HG03039 (cell line): ENCODE data around the gene MLC1.

Experiments used
- ATAC-seq: cut with Tn5 transposase; IDR thresholded peaks from one replicate; pipeline ENCODE4 v1.9.1; 2021; ENCODE audit warnings: mild to moderate bottlenecking, moderate library complexity; ENCODE audit not compliant: unreplicated experiment

Gene MLC1

GRCh38 chr22:50016988-50017700, 68.1 kb downstream of the MLC1 start:
- ATAC-seq: no peak

DNA sequence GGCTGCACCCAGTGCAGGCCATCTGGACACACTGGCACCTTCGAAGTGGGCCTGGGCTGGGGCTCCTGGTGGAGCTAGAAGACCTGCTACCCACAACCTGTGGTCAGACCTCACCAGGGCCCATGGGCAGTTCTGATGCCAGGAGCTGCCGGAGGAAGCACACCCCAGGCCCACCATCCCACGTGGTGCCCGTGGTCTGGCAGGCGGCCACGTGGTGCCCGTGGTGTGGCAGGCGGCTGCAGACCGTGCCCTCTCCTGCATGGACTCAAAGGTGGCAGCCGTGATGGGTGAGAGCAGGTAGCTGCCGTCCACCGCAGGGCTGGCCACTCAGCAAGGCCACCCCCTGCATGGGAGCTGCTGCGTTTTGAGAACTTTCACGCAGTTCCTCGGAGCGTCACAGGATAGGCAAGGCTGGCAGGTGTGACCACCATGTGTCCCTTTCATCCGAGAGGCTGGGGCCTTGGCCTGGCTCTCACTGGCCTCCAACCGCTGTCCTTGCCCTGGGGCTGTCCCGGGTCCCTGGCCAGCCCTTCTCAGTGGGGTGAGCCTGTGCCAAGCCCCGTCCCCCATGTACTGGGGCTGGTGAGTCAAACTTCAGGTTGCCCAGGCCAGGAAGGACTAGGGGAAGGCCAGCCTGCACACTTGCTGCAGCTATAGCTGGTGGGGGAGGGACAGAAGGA, 68.8 kb downstream of the MLC1 start:
- no peak for ATAC-seq

GRCh38 chr22:50015451-50016307, 69.5 kb downstream of the MLC1 start:
- no peak for ATAC-seq

DNA sequence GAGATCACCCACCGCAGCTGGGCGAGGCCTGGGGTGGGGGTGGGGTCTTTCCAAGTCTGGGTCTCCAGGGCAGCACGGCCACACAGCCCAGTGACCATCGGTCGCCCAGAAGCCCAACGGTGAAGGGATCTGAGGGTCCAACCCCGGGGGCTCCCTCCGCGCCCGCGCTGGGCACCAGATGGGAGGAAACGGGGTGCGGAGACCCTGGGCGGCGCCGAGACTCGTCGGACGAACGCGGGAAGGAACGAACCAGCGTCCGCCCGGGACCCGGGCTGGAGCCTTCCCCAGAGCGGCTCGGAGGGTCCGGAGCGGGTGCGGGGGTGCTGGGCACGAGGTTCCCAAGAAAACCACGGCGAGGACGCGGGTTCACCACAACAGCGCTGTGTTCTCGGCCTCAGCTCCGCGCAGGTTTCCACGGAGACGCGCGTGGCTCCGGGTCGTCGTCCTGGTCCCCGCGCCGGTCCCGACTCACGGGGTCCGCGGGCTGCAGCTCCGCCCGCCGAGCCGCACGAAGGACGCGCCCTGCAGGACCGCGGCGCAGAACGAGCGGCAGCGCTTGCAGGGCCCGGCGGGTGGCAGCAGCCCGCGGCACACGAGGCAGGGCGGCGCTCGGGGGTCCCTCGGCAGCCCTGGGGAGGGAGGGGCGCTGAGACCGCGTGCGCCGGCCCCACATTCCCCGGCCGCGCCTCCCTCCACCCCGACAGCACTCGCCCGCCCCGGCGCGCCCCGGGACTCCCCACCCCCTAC, 70.4 kb downstream of the MLC1 start:
- ATAC-seq: no peak

GRCh38 chr22:50014053-50014501, 71.1 kb downstream of the MLC1 start:
- no peak for ATAC-seq

DNA sequence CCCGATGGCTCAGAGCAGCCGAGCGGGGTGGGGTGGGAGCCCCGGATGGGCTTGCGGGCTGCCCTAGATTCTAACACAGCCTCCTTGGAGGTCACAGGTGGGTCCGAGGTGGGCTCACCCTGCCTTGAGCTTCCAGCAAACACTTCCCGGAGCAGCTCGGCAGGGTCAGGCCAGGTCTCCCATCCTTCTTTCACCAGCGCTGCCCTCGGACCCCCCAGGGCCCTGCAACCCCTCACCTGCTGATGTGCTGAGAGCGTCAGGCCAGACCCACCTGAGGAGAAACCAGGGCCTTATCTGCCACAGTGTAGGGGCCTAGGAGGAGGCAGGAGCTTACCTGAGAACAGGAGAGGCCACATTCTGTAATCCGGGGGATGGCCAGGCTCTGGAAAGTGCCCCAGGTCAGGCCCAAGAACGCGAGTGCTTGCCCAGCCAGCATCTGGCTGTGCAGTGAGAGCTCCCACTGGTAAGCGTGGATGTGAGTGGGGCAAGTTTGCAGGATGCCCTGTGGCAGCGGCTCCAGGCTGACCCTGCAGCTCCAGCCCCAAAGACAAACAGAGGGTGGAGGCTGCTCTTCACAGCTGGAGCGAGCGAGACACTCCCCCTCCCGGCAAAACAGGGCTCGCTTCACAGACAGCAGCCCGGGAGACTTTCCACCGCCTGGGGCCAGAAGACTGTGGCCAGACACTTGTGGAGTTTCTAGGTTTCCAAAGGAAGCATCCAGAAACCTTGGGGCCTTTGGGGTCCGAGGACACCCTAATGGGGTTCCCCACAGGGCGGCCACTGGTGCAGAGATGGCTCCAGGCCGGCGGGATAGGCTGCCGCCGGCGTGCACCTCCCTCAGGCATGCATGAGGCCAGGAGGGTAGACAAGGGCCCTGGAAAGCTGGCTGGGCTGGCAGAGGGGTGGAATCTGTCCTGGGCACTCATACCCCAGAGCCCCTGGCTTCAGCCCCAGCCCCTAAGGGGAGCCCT, 72.7 kb downstream of the MLC1 start, which contains the start of gene IL17REL:
Gene IL17REL (minus strand): TSS at position 555 of the 971 bp plus-strand sequence. CDS start 119 bp downstream, at position 436.
- ATAC-seq: no peak

DNA sequence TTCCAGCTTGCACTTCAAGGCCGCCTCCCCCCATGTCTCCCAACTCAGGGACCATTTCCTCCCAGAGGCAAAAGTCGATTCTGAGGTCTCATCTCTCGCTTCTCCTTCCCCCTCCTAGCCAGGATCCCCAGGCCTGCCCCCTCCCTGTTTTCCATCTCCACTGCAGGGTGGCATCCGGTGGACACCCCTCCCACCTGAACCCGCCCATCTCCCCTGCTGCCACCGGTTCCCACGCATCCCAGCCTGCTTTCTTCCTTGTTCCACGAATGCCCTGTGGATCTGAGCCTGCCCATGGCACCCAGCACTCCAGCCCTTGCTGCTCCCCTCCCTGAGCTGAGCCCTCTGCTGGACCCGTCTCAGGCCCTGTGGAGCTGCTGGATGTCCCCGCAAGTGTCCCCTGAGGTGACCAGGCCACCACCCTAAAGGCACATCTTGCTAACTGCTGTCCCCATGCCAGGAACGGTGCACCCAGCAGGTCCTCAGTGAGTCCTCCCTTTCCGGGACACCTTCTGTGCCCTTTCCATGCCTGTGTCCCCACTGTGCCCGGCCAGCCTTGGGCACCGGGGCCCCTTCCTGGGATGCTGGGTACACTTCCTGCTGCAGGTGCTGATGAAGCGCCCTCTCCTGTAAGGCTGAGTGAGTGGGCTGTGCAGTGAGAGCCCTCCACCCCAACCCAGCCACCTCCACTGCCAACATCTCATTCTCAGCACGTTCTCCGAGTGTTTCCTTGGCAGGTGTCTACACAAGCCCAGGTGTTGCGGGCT, 73.6 kb downstream of the MLC1 start:
- no peak for ATAC-seq

GRCh38 chr22:50010676-50011446, 74.4 kb downstream of the MLC1 start:
- no peak for ATAC-seq

GRCh38 chr22:50009765-50010675, 75.2 kb downstream of the MLC1 start:
- no peak for ATAC-seq
